Stimulated activated CD8-positive, alpha-beta memory T cell treated with anti-CD3 and anti-CD28 coated beads, Interleukin-15, amount 100 ng/mL, for 48 hours (primary cell): ENCODE data around the gene MYL10.

Experiments
- DNase-seq, 2 donors: peaks; one replicate each; pipeline ENCODE4 v3.0.0-alpha.2; 2020; ENCODE audit warnings: low read depth in 2 of 2

Gene MYL10

GRCh38 chr7:101567230-101567629 lies 61.9 kb downstream of the MYL10 start:
- no peak for DNase-seq

GRCh38 chr7:101565601-101566209 lies 63.4 kb downstream of the MYL10 start:
- no peak for DNase-seq

- DNase-seq: no peak
Observed at GRCh38 chr7:101564778-101565211, 64.3 kb downstream of the MYL10 start.

- no peak for DNase-seq
Observed at GRCh38 chr7:101563943-101564777, 64.9 kb downstream of the MYL10 start.
